Posterior vena cava (tissue), 2 donors: ENCODE data around the gene TAS1R1. TPM values are rescaled to one million over a fixed set of nuclear protein-coding genes. Genes with fewer than 3 reads are reported as not detected.

ENCODE experiments used
- DNase-seq: peaks from one replicate; pipeline ENCODE4 v3.0.0-alpha.2; 2020; ENCODE audit warnings: low spot score
- intact Hi-C, 2 donors: fragments of 100-400 bp; cut with DNase I; formaldehyde crosslinking; loops; one replicate each; pipeline versions ENCODE4 v1.14.1 to v1.14.2; 2022 to 2023
- total RNA-seq, 2 donors: library from RNA; stranded (reverse); fragmentation: NEBNext Ultra II Directional; extraction: Animal tissue kit (Norgen Biotek cat#: 25700); gene quantifications; one replicate each; pipeline ENCODE4 v1.2.1, GENCODE V29; 2021
- donor health status: DM: yes; HTN: yes; CAD: no.
- donor health status: DM: yes; HTN: yes; CAD: no.

TAS1R1 gene
- total RNA-seq, 2 donors from 2014 or later: not detected

DNA sequence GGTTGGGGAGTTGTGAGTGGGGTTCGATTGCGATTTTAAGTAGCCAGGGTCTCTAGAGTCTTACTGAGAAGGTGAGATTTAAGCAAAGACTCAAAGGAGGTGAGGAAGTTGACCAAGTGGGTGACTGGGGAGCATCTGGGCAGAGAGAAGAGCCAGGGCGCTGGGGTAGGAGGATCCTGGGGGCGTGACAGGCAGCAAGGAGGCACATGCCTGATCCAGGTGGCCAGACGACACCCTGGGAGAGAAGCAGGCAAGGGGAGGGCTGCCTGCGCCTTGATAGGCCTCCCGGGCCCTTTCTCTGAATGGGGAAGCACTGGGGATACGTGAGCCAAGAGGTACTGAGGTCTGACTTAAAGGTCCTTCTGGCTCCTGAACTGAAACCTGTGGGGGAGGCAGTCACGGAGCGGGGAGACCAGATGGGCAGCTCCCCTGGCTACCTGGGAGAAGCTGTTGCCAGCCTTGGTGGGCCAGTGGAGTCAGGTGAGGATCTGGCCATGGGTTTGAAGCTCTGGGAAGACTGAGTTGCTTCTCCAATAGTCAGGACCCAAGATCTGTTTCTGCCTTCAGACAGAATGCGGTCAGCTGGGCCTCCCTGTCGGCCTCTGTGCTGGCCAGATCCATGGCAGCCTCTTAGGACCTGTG lies 30.1 kb downstream of the TAS1R1 start:
- no peak for DNase-seq
- intact Hi-C loops: no loop called here

DNA sequence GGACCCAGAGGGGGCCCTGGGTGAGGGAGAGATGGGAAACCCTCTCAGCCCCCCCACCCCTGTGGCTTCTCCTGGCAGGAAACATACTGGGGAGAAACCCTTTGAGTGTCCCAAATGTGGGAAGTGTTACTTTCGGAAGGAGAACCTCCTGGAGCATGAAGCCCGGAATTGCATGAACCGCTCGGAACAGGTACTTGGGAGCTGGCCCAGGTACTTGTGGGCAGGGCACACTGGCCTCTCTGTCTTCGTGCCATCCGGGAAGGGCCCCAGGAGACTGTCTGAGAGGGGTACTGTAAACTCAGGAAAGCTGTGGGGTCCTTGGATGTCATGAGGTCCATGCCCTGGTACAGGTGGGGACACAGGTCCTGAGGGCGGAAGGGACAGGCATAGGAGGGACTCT lies 30.7 kb downstream of the TAS1R1 start:
- intact Hi-C loops: no loop called here
- no peak for DNase-seq

DNA sequence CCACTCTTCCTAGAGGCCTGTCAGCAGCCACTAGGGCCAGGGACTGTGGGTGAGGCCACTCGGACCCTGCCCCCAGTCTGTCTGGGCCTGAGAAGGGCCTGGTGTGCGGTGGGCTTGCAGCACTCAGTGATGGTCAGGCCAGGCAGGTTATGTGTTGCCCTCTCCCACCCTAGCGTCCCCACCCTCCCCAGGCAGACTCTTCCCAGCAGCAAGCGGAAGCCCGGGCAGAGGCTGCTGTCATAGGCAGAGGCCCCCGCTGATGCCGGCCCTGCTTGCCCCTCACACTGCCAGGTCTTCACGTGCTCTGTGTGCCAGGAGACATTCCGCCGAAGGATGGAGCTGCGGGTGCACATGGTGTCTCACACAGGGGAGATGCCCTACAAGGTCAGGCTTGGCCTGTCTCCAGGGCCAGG lies 31.3 kb downstream of the TAS1R1 start:
- intact Hi-C loops: no loop called here
- DNase-seq: no peak

DNA sequence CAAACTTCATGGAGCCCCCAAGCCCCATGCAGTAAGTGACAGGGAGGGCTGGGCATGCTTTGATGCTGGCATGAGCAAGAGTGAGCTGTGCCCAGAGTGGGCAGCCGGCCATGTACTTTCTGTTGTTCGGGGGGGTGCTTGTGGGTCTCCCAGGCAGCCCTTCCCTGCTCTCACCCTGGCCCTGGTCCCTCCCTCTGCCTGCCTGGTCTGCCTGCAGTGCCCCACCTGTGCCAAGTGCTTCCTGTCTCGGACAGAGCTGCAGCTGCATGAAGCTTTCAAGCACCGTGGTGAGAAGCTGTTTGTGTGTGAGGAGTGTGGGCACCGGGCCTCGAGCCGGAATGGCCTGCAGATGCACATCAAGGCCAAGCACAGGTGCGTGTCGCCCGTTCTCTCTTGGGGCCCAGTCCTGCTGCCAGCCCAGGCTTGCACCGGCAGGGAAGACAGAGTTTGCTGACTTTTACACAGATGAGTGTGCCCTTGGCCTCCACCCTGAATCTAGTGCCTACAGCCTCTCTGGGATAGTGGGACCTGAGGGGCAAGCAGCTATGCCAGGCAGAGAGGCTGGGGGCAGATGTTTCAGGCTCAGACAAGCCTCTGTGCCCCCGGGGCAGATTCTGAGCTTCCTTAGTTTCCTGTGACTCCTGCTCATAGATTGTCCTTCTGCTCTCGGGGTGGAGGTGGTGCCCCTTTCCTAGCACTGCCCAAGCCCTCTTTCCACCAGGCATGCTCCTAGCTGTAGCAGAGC lies 32.3 kb downstream of the TAS1R1 start:
- no peak for DNase-seq
- intact Hi-C loops: no loop called here

DNA sequence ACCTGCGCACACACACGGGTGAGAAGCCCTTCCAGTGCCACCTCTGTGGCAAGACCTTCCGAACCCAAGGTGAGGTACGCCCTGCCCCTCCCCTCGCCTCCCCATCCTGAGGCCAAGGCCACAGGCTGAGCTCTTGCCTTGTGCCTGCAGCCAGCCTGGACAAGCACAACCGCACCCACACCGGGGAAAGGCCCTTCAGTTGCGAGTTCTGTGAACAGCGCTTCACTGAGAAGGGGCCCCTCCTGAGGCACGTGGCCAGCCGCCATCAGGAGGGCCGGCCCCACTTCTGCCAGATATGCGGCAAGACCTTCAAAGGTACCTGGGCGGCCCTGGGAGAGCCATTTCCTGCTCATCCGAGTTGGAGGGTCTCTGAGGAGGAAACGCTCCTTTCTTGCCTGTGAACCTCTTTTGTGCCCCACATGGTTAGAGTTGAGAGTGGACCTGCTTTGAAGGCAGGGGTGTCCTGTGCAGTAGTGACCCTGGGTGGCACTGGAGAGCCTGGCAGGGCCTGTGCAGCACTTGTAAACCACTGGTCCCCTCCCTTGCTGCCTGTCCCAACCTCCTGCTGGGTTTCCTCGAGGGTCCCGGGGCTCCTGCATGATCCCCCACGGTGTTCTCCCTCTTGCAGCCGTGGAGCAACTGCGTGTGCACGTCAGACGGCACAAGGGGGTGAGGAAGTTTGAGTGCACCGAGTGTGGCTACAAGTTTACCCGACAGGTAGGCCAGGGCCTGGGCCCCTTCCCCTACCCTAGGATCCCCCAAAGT lies 33.2 kb downstream of the TAS1R1 start:
- intact Hi-C loops: no loop called here
- DNase-seq: no peak

DNA sequence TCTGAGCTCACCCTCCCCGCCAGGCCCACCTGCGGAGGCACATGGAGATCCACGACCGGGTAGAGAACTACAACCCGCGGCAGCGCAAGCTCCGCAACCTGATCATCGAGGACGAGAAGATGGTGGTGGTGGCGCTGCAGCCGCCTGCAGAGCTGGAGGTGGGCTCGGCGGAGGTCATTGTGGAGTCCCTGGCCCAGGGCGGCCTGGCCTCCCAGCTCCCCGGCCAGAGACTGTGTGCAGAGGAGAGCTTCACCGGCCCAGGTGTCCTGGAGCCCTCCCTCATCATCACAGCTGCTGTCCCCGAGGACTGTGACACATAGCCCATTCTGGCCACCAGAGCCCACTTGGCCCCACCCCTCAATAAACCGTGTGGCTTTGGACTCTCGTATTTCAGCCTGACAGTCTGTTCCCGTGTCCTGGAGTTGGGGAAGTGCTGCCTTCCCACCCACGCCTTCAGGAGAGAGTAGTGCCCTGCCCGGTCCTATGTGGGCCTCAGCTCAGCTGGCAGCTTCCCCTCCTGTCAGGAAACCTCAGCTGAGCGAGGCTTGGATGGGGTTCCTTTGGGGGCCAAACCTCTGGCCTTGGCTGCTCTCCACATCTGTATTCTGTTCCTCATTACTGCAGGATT lies 33.9 kb downstream of the TAS1R1 start:
- intact Hi-C loops: no loop called here

DNA sequence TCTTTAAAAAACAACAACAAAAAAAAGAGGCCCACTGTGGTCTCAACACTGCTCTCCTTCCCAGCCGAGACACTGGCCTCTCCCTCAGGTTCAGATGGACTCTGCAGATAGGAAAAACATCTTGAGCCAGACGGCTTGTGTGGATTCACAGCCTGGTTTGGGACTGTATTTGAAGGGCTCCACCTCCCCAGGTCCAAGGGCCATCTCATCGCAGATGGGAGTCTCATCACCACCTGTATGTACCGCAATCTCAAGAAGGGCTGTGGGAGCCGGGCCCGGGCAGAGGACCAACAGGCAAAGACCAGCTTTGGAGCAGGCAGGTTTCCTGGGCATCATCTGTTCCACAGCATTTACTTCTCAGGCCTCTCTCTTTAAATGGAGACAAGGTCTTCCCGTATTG lies 34.9 kb downstream of the TAS1R1 start:
- no peak for DNase-seq
- intact Hi-C loops: no loop called here

More for the DNA sequence above, 33.9 kb downstream of the TAS1R1 start:
- DNase-seq: no peak

DNA sequence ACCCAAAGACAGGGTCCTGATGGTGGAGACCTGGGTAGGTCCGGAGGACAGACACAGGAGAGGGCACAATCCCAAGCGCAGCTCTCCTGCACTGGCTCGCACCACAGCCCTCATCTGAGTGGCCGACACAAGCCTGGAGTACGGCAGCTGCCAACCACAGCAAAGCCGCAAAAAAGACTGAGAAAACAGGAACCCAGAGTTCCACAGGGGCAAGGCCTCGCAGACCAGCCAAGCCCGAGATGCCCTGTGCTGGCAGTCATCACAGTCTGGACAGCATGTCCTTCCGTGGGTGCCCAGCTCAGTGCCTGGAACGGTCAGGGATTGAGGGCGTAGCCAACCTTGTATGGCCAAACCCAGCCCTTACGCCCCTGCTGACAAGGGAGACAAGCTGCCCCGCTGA lies 36.1 kb downstream of the TAS1R1 start:
- DNase-seq: no peak
- intact Hi-C loops: no loop called here

DNA sequence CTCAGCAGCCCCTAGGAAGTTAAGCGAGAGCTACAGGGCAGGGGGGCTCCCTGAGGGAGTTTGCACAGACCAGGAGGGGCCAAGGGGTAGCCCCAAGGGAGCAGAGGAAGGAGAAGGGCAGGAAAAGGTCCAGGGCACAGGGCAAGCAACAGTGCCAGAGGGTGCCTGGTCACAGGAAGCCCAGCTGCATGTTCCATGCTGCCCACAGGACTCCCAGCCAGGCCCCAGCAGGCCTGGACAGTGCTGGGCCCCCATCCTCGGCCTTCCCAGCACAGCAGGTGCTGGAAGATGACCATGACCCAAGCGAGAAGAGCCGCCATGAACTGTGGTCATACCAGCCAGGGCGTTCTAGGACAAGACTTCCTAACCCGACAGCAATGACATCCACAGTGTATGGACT lies 36.5 kb downstream of the TAS1R1 start:
- intact Hi-C loops: no loop called here
- DNase-seq: no peak

DNA sequence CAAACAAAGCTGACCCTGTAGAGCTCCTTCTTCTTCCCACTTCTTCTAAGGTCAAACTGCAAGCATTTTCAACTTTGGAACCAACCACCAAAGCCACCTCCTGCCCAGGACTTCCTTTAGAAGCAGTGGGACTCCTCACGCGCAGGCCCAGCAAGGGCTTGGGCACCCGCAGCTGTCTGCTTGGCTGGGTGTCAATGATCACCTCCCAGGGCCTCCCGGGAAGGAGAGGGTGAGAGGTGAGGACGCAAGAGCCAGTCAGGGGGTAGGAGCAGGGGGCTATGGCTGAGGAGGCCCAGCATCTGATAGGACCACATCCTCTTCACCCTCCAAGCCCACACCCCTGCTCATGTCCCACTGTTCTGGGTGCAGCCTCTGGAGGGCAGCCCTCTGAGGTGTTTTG lies 37.3 kb downstream of the TAS1R1 start:
- intact Hi-C loops: no loop called here
- DNase-seq: no peak

DNA sequence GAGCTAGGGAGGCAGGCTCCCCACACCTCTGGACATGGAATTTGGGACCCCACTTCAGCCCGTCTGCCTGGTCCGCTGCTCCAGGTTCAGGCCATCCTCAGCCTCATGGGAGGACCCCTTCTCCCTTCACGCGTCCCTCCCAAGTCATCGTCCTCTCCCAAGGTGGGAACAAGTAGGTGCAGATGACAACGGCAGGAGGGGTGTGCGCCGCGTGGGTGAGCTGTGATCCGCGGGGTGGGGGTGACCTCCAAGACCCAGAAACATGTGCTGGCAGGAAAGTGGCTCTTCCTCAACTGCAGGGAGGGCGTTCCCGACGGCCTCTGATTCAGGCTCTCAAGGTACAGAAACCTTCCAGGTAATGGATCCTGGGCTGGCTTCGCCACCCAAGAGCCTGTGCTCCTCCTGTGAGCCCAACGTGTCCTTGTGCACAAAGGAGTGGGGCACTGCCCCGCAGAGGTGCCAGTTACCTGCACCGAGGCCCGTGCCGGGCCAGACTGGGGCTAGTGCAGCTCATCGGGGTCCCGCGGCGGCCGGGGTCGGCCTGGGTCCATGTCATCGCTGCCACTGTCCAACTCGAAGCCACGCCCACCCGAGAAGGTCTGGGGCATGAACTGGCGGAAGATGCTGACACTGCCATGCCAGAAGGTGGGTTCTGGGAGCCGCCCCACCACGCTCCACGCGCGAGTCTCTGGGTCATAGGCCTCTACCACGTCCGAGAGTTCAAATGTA lies 37.9 kb downstream of the TAS1R1 start:
- DNase-seq: no peak
- intact Hi-C loops: no loop called here

DNA sequence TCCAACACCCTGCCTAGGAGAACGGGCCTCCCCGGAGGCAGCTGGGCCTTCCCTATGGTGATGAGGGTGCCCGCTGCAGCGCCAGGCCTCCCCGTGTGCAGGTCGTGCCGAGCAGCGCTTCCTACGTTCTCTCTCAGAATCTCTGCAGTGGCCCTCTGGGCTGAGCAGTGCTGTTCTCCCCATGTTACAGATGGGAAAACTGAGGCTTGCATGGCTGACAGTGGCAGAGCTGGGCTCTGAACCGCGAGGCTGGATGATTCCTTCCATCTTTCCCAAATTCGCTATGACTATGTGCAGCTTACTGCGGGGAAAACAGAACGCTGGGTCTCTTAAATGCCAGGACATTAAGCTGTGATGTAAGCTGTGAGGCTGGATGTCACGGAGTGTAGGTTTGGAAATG lies 38.7 kb downstream of the TAS1R1 start:
- DNase-seq: no peak
- intact Hi-C loops: loop anchor here in 1 of 2 donors (2.0 kb wide), 1 partner anchor 43 kb away; no protein-coding TSS in a partner anchor

DNA sequence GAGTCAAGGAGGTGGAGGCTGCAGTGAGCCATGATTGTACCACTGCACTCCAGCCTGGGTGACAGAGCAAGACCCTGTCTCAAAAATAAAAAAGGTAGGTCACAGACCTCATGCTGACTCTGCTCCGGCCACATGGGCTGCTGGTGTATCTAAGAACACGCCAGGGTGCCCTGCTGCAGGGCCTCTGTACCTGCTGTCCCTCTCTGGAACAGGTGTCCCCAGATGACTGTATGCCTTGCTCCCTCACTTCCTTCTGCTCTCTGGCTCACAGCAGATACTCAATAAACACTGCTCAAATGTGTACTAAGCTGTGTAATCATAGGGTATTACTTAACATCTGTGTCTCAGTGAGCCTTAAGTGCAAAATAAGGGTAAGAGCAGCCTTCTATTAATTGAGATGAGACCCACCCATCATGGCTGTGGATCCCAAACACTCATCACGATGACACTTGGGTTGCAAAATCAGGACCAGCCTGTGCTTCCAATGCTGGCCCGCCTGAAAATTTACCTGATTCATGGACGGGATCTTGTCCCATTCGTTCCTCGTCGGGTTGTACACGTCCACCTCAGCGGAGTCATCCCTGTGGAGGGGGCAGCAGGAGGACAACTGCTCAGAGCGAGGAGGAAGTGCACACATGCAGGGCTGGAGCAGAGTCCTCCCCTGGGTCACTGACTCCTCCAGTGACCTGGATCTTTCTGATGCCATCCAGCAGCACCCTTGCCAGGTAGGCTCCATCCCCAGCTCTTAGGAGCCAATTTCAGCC lies 40.1 kb downstream of the TAS1R1 start:
- no peak for DNase-seq
- intact Hi-C loops: loop anchor here in 1 of 2 donors (2.0 kb wide), 1 partner anchor 42 kb away; no protein-coding TSS in a partner anchor

DNA sequence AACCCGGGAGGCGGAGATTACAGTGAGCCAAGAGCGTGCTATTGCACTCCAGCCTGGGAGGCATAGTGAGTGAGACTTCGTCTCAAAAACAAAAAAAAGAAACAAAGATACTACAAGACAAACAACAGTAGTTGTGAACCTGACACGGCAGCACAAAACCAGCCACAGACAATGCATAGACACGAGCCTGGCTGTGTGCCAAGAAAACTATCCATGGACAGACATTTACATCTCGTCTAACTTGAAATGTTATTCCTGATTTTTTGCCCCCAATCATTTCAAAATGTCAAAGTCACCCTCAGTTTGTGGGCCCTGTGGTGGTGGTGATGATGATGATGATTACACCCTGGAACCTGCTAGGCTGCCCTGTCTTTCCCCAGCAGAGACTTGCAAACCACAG lies 41.2 kb downstream of the TAS1R1 start:
- intact Hi-C loops: no loop called here
- DNase-seq: no peak

DNA sequence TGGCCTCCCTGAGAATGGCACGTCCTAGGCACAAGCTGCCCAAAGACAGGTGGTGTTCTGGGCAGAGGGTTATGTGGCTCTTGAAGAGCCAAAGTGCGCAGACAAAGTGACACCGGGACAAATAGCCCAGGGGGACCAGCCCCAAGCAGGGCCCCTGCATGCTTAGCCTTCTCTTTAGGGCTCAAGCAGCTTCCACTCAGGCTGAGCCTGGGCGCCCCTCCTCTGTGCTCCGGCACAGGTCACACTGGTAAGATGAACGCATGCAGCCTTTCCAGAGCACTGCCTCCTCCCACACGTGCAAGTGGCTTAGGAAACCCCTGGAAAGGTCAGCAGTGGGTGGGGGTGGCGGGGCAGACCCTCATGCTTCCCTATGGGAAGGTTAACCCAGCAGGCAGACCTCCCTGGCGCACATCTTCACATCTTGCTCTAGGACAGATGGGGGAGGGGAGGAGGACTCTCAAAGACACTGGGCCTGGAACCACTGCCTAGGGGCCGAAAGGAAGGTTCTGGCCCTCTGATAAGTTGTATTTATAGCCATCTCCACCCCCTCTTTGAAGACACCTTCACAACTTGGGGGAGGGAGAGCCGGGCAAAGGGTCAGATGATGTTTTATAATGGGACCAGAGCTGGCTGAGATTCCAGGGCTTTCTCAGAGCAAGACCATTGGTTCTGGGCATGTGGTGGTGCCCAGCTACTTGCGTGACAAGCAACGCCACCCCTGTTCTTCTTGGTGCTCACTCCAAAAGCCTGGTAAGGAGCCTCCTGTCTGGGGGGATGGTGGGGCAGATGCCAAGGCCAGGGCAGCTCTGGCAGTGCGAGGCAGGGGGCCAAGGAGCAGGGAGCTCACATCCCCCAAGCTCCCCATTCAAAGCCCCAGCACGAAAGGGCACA lies 42.0 kb downstream of the TAS1R1 start:
- DNase-seq: no peak
- intact Hi-C loops: no loop called here

DNA sequence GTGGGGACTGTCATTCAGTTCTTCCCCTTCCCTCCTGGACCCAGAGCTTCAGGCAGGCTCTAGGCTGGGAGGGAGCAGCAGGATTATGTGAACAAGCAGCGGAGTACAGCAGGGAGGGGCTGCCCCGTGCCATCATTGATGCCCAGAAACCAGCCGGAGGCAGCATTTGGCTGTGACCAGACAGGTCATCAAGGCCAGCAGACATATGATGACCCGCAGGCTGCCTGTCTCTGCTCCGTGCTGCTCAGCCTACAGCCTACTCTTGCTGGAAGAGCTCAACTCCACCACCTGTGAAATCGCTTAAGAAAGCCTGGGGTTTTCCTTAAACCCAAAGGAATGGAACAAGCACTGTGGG lies 42.6 kb downstream of the TAS1R1 start:
- intact Hi-C loops: no loop called here
- DNase-seq: no peak

DNA sequence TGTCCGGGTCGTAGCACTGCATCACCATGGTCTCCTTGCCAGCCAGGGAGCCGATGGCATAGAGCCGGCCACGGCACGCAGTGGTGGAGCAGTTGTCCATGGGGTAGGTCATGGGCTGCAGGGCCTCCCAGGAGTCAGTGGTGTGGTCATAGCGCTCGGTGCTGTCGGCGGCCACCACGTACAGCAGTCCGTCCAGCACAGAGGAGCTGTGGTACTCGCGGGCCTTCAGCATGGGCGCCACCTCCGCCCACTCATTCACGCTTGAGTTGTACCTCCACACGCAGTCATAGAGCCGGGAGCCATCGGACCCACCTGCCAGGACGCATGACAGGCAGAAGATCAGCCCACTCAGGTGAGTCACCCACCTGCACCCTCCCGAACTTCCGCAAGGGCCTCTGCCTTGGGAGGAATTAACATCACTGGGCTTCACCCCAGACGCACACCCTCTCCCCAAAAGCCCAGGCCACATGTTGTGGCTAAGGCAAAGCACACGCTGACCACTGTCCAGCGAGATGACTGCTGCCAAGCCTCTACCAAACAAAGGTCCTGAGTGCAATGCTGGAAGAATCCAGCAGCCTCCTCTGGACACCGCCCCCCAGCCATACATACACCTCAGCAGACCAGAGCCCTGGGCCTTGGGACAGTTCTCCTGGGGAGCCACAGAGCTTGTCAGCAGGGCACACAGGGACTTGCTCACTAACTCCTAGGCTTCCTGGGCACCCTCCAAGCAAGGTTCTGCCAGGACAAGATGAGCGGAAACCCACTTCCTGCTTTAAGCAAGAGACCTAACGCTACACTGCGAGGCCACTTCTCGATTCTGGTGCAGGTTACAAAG lies 44.3 kb downstream of the TAS1R1 start:
- intact Hi-C loops: no loop called here
- no peak for DNase-seq
